Measurements from ENCODE around the gene RNU4-1. TPM values are rescaled to one million over a fixed set of nuclear protein-coding genes. Genes with fewer than 3 reads are reported as not detected.
A peak's percentile ranks its signal among the peaks of the same experiment; 100 is the strongest.

RNU4-1 gene
- total and polyA plus RNA-seq, 2 of the 4 experiments (the other 2 are of a cell fraction): under 0.01 TPM; not detected in 1

DNA sequence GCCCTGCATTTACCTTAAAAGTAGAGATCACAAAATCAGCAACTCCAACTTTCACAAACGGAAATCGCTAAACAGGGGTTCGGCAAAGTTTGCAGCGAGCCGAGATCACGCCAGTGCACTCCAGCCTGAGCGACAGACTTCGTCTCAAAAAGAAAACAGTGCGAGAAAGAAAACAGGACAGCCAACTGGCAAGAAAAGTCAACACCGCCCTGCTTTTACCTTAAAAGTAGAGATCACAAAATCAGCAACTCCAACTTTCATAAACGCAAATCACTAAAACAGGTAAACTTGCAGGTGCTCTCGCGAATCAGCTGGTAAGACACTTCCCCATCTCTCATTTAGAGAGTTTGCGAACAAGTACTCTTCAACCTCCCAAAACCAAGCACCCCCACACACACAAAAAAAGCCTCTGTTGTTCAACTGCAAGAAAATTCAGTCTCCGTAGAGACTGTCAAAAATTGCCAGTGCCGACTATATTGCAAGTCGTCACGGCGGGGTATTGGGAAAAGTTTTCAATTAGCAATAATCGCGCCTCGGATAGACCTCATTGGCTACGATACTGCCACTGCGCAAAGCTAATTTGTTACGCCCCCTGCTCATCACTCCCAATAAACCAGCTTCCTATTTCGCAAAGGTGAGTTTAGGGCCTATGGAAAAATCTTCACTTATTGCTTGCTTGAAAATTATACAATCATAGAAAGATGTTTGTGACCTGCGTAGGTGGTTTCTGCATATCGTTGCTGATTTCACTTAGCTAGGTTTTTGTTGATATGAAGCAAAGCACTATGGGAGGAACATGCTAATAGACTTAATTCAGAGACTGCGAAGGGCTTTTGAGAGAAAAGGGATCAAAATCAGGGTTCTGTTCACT, at the start of gene RNU4-1 (continued):
- TF ChIP-seq CEBPB (IDR thresholded peaks at IDR 0.05; ENCODE audit: low read depth, low read length) (peak; percentile 52; the same call in 1 of the 2 replicates), FOS (IDR thresholded peaks at IDR 0.05; ENCODE audit: low read depth, low read length) (no peak)
- TF ChIP-seq, protein P1, sequence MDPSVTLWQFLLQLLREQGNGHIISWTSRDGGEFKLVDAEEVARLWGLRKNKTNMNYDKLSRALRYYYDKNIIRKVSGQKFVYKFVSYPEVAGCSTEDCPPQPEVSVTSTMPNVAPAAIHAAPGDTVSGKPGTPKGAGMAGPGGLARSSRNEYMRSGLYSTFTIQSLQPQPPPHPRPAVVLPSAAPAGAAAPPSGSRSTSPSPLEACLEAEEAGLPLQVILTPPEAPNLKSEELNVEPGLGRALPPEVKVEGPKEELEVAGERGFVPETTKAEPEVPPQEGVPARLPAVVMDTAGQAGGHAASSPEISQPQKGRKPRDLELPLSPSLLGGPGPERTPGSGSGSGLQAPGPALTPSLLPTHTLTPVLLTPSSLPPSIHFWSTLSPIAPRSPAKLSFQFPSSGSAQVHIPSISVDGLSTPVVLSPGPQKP (IDR thresholded peaks at IDR 0.05; ENCODE audit: borderline replicate concordance, low read depth, low read length): no peak

Measured in IMR-90 (cell line).